Measurements from ENCODE around the gene SSMEM1. TPM values are rescaled to one million over a fixed set of nuclear protein-coding genes. Genes with fewer than 3 reads are reported as not detected.

SSMEM1 gene
- total and polyA plus RNA-seq, 9 of the 15 experiments (the other 6 are each of a cell fraction or from before 2014, with no cell fraction given), result 0.10 to 0.28 (median 0.18) TPM; not detected in 4

DNA sequence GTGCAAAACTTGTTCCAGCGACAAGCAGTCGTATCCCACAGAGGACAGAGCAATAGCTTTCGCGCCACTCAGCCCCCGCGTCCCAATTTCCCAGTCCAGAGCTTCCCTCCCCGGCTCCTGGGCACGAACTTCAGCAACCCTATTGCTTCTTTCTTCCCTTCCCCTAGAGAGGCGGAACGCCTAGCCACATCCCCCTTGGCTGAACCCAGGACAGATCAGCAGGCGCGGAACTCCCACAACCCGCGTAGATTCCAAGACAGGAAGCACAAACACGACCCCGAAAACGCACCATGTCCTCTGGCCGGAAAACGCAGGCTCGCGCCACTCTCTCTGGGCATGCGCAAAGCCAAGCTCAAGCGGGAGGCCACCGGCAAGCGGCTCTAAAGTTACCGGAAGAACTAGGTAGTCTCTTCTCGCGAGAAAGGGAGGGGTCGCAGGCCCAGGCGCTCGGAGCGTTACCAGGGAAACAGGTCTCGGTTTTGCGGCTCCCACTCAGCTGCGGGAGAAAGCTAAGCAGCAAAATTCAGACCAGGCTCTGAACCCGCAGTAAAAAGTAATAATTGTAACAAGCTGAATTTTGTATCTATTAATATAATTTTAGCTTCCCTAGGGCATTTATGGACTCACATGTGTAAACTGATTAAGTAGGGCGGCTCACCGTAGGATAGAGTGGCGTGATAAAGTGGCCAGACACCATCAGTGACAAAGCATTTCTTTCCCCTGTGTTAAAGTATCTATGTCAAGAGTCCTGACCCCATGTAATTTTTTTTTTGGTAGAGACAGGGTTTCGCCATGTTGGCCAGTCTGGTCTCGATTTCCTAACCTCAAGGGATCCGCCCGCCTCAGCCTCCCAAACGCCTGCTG, 2.3 kb upstream of the SSMEM1 start, which contains the start of gene TMEM209 (continued):
- TF ChIP-seq PYGO2 (tag; IDR thresholded peaks at IDR 0.05) (0 out of 2 replicates have a peak, but pooled peaks have one; percentile 54), ZNF121 (CRISPR knock-in tag; conservative IDR thresholded peaks at IDR 0.05) (no peak), POLR2G (IDR thresholded peaks at IDR 0.05; ENCODE audit: low read depth, low read length) (peak; percentile 98), TAF1 (IDR thresholded peaks at IDR 0.05; ENCODE audit: control insufficient read depth, extremely low read depth, insufficient read depth, low read length, severe bottlenecking) (peak; percentile 97), NR2C1 (IDR thresholded peaks at IDR 0.05) (peak; percentile 97), NR2C1 (tag; IDR thresholded peaks at IDR 0.05) (peak; percentile 98), BRCA1 (IDR thresholded peaks at IDR 0.05) (no peak), BRCA1 (CRISPR knock-in tag; IDR thresholded peaks at IDR 0.05) (no peak), ARNT (IDR thresholded peaks at IDR 0.05) (peak; percentile 34 to 51; a peak in 2 of 4 replicates), SMARCA4 (IDR thresholded peaks at IDR 0.05) (peak; percentile 2), NELFE (IDR thresholded peaks at IDR 0.05; ENCODE audit: insufficient read depth, insufficient read length) (no peak), HDAC3 (IDR thresholded peaks at IDR 0.05; ENCODE audit: borderline replicate concordance, partially characterized antibody) (peak; percentile 88), ZBTB26 (CRISPR knock-in tag; IDR thresholded peaks at IDR 0.05) (0 out of 2 replicates have a peak, but pooled peaks have one; percentile 22), RBM15 (IDR thresholded peaks at IDR 0.05; ENCODE audit: insufficient read depth, low read length) (no peak), NFATC3 (IDR thresholded peaks at IDR 0.05) (peak; percentile 14; the same call in 1 of the 2 replicates), ZNF408 (CRISPR knock-in tag; IDR thresholded peaks at IDR 0.05; ENCODE audit: low read depth) (no peak), ZNF253 (CRISPR knock-in tag; conservative IDR thresholded peaks at IDR 0.05) (no peak), PCBP2 (IDR thresholded peaks at IDR 0.05; ENCODE audit: low read depth, low read length, poor library complexity, severe bottlenecking) (no peak), ESRRB (CRISPR knock-in tag; IDR thresholded peaks at IDR 0.05; ENCODE audit: borderline replicate concordance) (no peak; the same call in 1 of the 2 replicates), RB1 (IDR thresholded peaks at IDR 0.05; ENCODE audit: low read depth) (peak; percentile 94), NFIX (CRISPR knock-in tag; IDR thresholded peaks at IDR 0.05; ENCODE audit: low read depth) (no peak)
- TF ChIP-seq, protein P1, sequence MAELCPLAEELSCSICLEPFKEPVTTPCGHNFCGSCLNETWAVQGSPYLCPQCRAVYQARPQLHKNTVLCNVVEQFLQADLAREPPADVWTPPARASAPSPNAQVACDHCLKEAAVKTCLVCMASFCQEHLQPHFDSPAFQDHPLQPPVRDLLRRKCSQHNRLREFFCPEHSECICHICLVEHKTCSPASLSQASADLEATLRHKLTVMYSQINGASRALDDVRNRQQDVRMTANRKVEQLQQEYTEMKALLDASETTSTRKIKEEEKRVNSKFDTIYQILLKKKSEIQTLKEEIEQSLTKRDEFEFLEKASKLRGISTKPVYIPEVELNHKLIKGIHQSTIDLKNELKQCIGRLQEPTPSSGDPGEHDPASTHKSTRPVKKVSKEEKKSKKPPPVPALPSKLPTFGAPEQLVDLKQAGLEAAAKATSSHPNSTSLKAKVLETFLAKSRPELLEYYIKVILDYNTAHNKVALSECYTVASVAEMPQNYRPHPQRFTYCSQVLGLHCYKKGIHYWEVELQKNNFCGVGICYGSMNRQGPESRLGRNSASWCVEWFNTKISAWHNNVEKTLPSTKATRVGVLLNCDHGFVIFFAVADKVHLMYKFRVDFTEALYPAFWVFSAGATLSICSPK (IDR thresholded peaks at IDR 0.05; ENCODE audit: borderline replicate concordance), result peak; percentile 63; the same call in 1 of the 2 replicates
- TF ChIP-seq, protein P2, sequence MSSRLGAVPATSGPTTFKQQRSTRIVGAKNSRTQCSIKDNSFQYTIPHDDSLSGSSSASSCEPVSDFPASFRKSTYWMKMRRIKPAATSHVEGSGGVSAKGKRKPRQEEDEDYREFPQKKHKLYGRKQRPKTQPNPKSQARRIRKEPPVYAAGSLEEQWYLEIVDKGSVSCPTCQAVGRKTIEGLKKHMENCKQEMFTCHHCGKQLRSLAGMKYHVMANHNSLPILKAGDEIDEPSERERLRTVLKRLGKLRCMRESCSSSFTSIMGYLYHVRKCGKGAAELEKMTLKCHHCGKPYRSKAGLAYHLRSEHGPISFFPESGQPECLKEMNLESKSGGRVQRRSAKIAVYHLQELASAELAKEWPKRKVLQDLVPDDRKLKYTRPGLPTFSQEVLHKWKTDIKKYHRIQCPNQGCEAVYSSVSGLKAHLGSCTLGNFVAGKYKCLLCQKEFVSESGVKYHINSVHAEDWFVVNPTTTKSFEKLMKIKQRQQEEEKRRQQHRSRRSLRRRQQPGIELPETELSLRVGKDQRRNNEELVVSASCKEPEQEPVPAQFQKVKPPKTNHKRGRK (tag; IDR thresholded peaks at IDR 0.05), result no peak
